ENCODE measurements around the gene PPCS. TPM values are rescaled to one million over a fixed set of nuclear protein-coding genes. Genes with fewer than 3 reads are reported as not detected.

The PPCS gene
- total RNA-seq, 1 experiment from 2014 or later: 56.1 TPM

DNA sequence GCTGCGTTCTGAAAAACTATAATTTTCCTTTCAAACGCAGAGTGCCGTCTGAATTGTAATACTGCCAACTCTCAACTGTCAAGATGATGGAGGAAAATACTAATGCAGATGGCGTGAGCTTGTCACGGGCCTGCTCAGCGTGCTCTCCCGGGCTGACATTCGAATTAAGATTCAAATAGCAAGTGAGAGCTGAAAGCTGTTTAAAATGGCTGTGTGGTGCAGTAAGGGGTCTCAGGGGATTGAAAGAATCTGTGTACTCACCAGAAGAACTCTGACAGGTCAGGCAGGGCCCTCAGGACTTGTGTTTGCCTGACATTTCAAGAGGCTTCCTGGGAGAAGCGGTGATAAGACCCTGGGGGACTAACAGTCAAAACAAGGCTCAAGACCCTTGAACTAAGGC is 33.6 kb upstream of the PPCS start:
- intact Hi-C loops (cut with micrococcal nuclease): no loop called here
- Mint-ChIP-seq H3K27ac (ENCODE audit: low read depth, unreplicated experiment) (no peak overlapping the region), H3K4me1 (ENCODE audit: insufficient read depth, unreplicated experiment) (peaks cover 16% of the 10 kb centered on the region), H3K36me3 (ENCODE audit: insufficient read depth, unreplicated experiment) (no peaks in the 10 kb centered on the region), H3K27me3 (ENCODE audit: insufficient read depth, unreplicated experiment) (peaks cover 8% of the 10 kb centered on the region), H3K4me3 (ENCODE audit: unreplicated experiment) (no peak overlapping the region), H3K9me3 (ENCODE audit: unreplicated experiment) (no peaks in the 10 kb centered on the region)
- CTCF ChIA-PET: no interaction called here
- TF ChIP-seq, protein P1, sequence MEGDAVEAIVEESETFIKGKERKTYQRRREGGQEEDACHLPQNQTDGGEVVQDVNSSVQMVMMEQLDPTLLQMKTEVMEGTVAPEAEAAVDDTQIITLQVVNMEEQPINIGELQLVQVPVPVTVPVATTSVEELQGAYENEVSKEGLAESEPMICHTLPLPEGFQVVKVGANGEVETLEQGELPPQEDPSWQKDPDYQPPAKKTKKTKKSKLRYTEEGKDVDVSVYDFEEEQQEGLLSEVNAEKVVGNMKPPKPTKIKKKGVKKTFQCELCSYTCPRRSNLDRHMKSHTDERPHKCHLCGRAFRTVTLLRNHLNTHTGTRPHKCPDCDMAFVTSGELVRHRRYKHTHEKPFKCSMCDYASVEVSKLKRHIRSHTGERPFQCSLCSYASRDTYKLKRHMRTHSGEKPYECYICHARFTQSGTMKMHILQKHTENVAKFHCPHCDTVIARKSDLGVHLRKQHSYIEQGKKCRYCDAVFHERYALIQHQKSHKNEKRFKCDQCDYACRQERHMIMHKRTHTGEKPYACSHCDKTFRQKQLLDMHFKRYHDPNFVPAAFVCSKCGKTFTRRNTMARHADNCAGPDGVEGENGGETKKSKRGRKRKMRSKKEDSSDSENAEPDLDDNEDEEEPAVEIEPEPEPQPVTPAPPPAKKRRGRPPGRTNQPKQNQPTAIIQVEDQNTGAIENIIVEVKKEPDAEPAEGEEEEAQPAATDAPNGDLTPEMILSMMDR (IDR thresholded peaks at IDR 0.05; ENCODE audit: unreplicated experiment): no peak
- POLR2A ChIA-PET: interaction anchor here (1.6 kb wide), 1 partner anchor 29 kb away, joined by 5 read pairs; no protein-coding TSS in a partner anchor
- no TSS peak for BruUV-seq (replicated peaks)
- no peak for DNase-seq (ENCODE audit: unreplicated experiment)

DNA sequence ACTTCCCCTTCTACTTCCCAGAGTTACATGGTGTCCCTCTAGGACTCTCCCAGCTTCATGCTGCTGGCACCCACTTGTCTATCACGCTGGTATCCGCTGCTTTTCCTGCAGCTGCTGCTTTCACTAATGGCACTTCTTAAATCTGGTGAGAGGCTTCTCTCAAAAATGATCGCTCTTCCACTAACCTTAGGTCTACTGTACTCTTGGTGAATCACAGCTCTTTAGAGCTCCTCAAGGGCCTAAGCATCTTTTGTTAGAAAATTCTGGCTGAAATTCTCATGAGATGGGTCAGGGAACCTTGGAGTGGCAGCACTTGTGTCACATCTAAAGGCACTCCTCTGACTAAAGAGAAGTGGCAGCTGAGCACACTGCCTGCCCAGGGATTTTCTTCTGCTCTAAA is 32.7 kb upstream of the PPCS start:
- ChIA-PET POLR2A (interaction anchor here (1.6 kb wide), 1 partner anchor 28 kb away, joined by 5 read pairs; no protein-coding TSS in a partner anchor), CTCF (no interaction called here)
- intact Hi-C loops (cut with micrococcal nuclease): no loop called here
- peaks cover 16% of the 10 kb centered on the region for H3K4me1 Mint-ChIP-seq (ENCODE audit: insufficient read depth, unreplicated experiment)
- no peak overlapping the region for H3K4me3 Mint-ChIP-seq (ENCODE audit: unreplicated experiment)
- no TSS peak for BruUV-seq (replicated peaks)
- H3K27me3 Mint-ChIP-seq (ENCODE audit: insufficient read depth, unreplicated experiment): peaks cover 8% of the 10 kb centered on the region
- DNase-seq (ENCODE audit: unreplicated experiment): no peak
- no peaks in the 10 kb centered on the region for H3K9me3 Mint-ChIP-seq (ENCODE audit: unreplicated experiment)
- no peak overlapping the region for H3K27ac Mint-ChIP-seq (ENCODE audit: low read depth, unreplicated experiment)
- TF ChIP-seq, protein P1 (IDR thresholded peaks at IDR 0.05; ENCODE audit: unreplicated experiment): no peak
- H3K36me3 Mint-ChIP-seq (ENCODE audit: insufficient read depth, unreplicated experiment): no peaks in the 10 kb centered on the region

DNA sequence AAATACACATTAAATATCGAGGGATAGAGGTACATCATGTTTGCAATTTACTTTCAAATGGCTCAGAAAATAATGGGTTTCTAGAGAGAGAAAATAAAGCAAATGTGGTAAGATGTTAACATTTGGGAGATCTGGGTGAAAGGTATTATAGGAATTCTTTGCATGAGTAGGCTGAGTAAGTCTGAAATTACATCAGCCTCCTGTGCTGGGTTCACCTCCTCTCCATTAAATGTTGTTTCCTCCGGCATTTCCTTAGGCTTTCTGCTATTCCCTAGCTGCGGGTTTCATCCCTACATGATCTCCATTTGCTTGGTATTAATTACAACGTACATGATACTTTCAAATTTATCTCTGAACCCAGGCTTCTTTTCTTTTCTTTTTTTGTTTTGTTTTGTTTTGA is 32.1 kb upstream of the PPCS start:
- Mint-ChIP-seq H3K27ac (ENCODE audit: low read depth, unreplicated experiment) (no peak overlapping the region), H3K36me3 (ENCODE audit: insufficient read depth, unreplicated experiment) (no peaks in the 10 kb centered on the region), H3K4me1 (ENCODE audit: insufficient read depth, unreplicated experiment) (peaks cover 16% of the 10 kb centered on the region), H3K9me3 (ENCODE audit: unreplicated experiment) (no peaks in the 10 kb centered on the region), H3K27me3 (ENCODE audit: insufficient read depth, unreplicated experiment) (peaks cover 8% of the 10 kb centered on the region), H3K4me3 (ENCODE audit: unreplicated experiment) (no peak overlapping the region)
- TF ChIP-seq, protein P1 (IDR thresholded peaks at IDR 0.05; ENCODE audit: unreplicated experiment): no peak
- no TSS peak for BruUV-seq (replicated peaks)
- DNase-seq (ENCODE audit: unreplicated experiment): no peak
- CTCF ChIA-PET: no interaction called here
- intact Hi-C loops (cut with micrococcal nuclease): no loop called here
- POLR2A ChIA-PET: interaction anchor here (0.8 kb wide), 1 partner anchor 87 kb away, joined by 3 read pairs; no protein-coding TSS in a partner anchor

DNA sequence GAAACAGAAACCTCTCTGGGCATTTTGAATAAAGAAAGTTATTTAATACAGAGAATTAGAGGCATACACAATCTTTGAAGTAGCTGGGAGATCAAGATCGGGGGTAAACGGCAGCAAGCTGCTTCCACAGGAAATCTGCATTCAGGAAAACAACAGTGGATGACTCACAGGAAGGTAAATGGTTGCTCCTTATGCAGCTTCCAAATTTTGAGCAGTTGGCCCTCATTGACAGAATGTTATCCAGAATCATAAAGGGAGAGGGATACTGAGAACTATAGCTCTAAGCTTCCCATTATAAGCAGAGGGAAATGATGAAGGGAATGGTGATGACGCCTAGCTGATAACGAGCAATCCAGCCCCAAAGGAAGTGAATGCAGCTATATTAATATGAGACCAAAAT is 29.1 kb upstream of the PPCS start:
- POLR2A ChIA-PET: interaction anchor here (1.0 kb wide), 1 partner anchor 36 kb away, joined by 3 read pairs; the partner anchor contains the start of gene CCDC30
- H3K4me1 Mint-ChIP-seq (ENCODE audit: insufficient read depth, unreplicated experiment): peaks cover 12% of the 10 kb centered on the region
- no peaks in the 10 kb centered on the region for H3K9me3 Mint-ChIP-seq (ENCODE audit: unreplicated experiment)
- TF ChIP-seq, protein P1 (IDR thresholded peaks at IDR 0.05; ENCODE audit: unreplicated experiment): no peak
- no peaks in the 10 kb centered on the region for H3K36me3 Mint-ChIP-seq (ENCODE audit: insufficient read depth, unreplicated experiment)
- intact Hi-C loops (cut with micrococcal nuclease): no loop called here
- peak; percentile 9 for DNase-seq (ENCODE audit: unreplicated experiment)
- no TSS peak for BruUV-seq (replicated peaks)
- CTCF ChIA-PET: interaction anchor here (0.6 kb wide), 1 partner anchor 254 kb away, joined by 3 read pairs; no protein-coding TSS in a partner anchor
- H3K27ac Mint-ChIP-seq (ENCODE audit: low read depth, unreplicated experiment): peak overlapping the region; percentile 62
- H3K27me3 Mint-ChIP-seq (ENCODE audit: insufficient read depth, unreplicated experiment): no peaks in the 10 kb centered on the region
- no peak overlapping the region for H3K4me3 Mint-ChIP-seq (ENCODE audit: unreplicated experiment)
